ENCODE measurements around the gene SPRY4.

Gene SPRY4

DNA sequence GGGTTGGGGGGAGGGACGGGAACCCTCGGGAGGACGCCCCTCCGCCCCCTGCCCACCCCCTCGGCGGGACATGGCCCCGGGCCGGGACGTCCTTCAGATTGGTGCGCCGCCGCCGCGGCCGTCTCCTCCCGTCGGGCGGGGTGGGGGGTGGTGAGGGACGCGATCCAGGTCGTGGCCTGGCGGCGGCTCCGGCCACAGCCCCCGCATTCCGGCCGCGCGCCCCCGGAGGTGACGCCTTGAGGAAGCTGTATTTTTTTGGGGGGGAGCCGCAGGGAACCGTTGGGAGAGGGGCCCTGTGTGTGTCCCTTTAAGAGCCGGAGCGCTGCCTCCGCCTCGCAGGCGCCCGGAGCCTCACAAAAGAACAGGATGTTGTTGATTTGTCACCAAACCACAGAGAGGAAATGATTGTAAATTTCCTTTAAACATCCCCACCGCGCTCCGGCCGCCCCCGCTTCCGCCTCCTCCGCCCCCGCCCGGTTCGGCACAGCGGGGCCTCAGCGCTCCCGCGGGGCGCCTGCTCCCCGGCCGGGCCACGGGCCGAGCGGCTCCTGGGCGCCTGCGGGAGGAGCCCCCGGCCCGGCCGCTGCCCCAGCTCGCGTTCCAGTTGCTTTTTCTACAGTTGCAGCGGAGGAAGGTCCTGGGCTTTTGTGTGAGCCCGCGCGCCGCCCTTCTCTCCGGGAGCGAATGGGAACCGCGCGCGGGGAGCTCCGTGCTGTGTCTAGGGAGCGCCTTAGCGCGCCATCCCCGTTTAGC is 32.1 kb upstream of the SPRY4 start:
- Histone ChIP-seq H2BK120ac (ENCODE audit: low read depth, low read length) (peak overlapping the region; percentile 99), H3K4me1 (ENCODE audit: control insufficient read depth, insufficient read depth, low read depth, low read length) (peaks cover 6% of the 10 kb centered on the region), H3K36me3 (ENCODE audit: control insufficient read depth in 1 of 2, insufficient read depth in 2 of 2, low read depth in 1 of 2, low read length in 2 of 2) (peaks cover 0 to 3% of the 10 kb centered on the region in 2 experiments), H3K18ac (ENCODE audit: low read depth in 1 of 2, low read length in 2 of 2) (peak overlapping the region; percentile 95 to 96), H3K9ac (ENCODE audit: low read length) (peak overlapping the region; percentile 93), H2AK5ac (ENCODE audit: low read length, severe bottlenecking) (no peak overlapping the region), H3K27me3 (ENCODE audit: control insufficient read depth in 1 of 2, insufficient read depth in 1 of 2, low read length in 2 of 2) (no peaks in the 10 kb centered on the region), H2BK15ac (ENCODE audit: low read depth, poor library complexity, severe bottlenecking) (peak overlapping the region; percentile 94), H3K23ac (ENCODE audit: low read length in 2 of 2) (no peak overlapping the region), H3K27ac (ENCODE audit: low read length, poor library complexity, severe bottlenecking) (peak overlapping the region; percentile 93), H3K79me1 (replicated peaks; ENCODE audit: low read length, poor library complexity, severe bottlenecking) (peaks cover 11% of the 10 kb centered on the region), H4K91ac (ENCODE audit: low read length) (peak overlapping the region; percentile 92), H4K8ac (ENCODE audit: low read length) (peak overlapping the region; percentile 98), H2AFZ (ENCODE audit: low read depth, low read length) (no peak overlapping the region), H3K4me3 (ENCODE audit: insufficient read depth in 1 of 2, low read depth in 1 of 2, low read length in 2 of 2) (peak overlapping the region; percentile 63 to 84), H2BK5ac (ENCODE audit: low read depth, low read length, poor library complexity, severe bottlenecking) (peak overlapping the region; percentile 99), H3K14ac (ENCODE audit: low read length in 2 of 2) (peak overlapping the region in 1 of 2 experiments; percentile 91), H3K9me3 (ENCODE audit: control insufficient read depth, low read length) (peaks cover 5% of the 10 kb centered on the region), H3K4ac (ENCODE audit: low read depth in 1 of 2, low read length in 2 of 2) (peak overlapping the region; percentile 98 to 99), H2BK12ac (ENCODE audit: low read length in 2 of 2) (peak overlapping the region; percentile 90 to 95), H3K4me2 (ENCODE audit: low read length, poor library complexity, severe bottlenecking) (peak overlapping the region; percentile 76)
- DNase-seq: peak; percentile 98
- WGBS: 1% methylated on average over 59 of the region's 82 CpGs

DNA sequence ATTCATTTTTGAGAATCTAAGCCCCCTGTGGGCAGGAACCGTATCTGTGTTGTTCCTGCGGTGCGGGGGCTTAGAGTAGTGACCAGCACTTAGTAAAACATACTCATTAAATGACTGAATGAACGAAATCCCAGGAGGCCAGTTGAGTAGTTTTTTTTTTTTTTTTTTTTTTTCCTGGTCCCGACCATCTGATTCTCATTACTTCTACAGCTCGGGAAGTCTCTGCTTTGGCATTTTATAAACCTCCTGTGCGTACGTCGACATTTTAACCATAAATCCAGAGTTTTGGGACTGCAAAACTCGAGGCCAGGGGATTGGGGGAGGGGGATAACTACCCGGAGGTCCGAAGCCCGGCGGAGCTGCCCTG is 31.5 kb upstream of the SPRY4 start:
- Histone ChIP-seq H4K91ac (ENCODE audit: low read length) (peak overlapping the region; percentile 92), H3K14ac (ENCODE audit: low read length in 2 of 2) (no peak overlapping the region), H3K36me3 (ENCODE audit: control insufficient read depth in 1 of 2, insufficient read depth in 2 of 2, low read depth in 1 of 2, low read length in 2 of 2) (peaks cover 0 to 3% of the 10 kb centered on the region in 2 experiments), H2BK5ac (ENCODE audit: low read depth, low read length, poor library complexity, severe bottlenecking) (peak overlapping the region; percentile 99), H2AK5ac (ENCODE audit: low read length, severe bottlenecking) (no peak overlapping the region), H3K23ac (ENCODE audit: low read length in 2 of 2) (no peak overlapping the region), H3K9me3 (ENCODE audit: control insufficient read depth, low read length) (peaks cover 5% of the 10 kb centered on the region), H3K4me1 (ENCODE audit: control insufficient read depth, insufficient read depth, low read depth, low read length) (peaks cover 6% of the 10 kb centered on the region), H3K4me3 (ENCODE audit: insufficient read depth in 1 of 2, low read depth in 1 of 2, low read length in 2 of 2) (peak overlapping the region; percentile 63 to 84), H2BK12ac (ENCODE audit: low read length in 2 of 2) (peak overlapping the region in 1 of 2 experiments; percentile 51), H2BK120ac (ENCODE audit: low read depth, low read length) (peak overlapping the region; percentile 99), H3K4me2 (ENCODE audit: low read length, poor library complexity, severe bottlenecking) (peak overlapping the region; percentile 56), H3K4ac (ENCODE audit: low read depth in 1 of 2, low read length in 2 of 2) (peak overlapping the region; percentile 19 to 95), H3K27me3 (ENCODE audit: control insufficient read depth in 1 of 2, insufficient read depth in 1 of 2, low read length in 2 of 2) (no peaks in the 10 kb centered on the region), H2BK15ac (ENCODE audit: low read depth, poor library complexity, severe bottlenecking) (no peak overlapping the region), H2AFZ (ENCODE audit: low read depth, low read length) (no peak overlapping the region), H3K27ac (ENCODE audit: low read length, poor library complexity, severe bottlenecking) (peak overlapping the region; percentile 92), H3K18ac (ENCODE audit: low read depth in 1 of 2, low read length in 2 of 2) (peak overlapping the region; percentile 86 to 89), H3K9ac (ENCODE audit: low read length) (peak overlapping the region; percentile 93), H3K79me1 (replicated peaks; ENCODE audit: low read length, poor library complexity, severe bottlenecking) (peaks cover 11% of the 10 kb centered on the region), H4K8ac (ENCODE audit: low read length) (peak overlapping the region; percentile 85)
- peak; percentile 93 for DNase-seq
- 0% methylated on average over 8 of the region's 14 CpGs for WGBS

DNA sequence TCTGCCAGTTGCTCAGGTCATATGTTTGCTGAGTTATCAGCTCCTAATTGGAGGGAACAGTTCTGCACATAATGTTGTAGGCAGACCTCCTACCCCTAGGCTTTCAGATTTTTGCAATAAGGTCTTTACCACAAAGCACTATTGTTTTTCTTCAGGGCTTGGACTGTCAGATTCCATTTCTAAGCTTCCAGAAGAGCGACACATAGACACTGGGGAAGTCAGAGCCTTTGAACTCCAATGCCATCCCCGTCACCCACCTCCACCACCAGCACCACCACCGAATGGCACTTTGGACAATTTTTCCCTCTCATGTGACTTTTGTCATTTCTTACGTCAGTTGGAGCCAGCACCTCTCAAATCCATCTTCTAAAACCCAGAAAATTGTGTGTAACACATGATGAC is 28.3 kb upstream of the SPRY4 start:
- H2BK12ac ChIP-seq (ENCODE audit: low read length in 2 of 2): peak overlapping the region in 1 of 2 experiments; percentile 76
- peaks cover 5% of the 10 kb centered on the region for H3K9me3 ChIP-seq (ENCODE audit: control insufficient read depth, low read length)
- H3K4me3 ChIP-seq (ENCODE audit: insufficient read depth in 1 of 2, low read depth in 1 of 2, low read length in 2 of 2): no peak overlapping the region
- no peak overlapping the region for H3K14ac ChIP-seq (ENCODE audit: low read length in 2 of 2)
- no peaks in the 10 kb centered on the region for H3K27me3 ChIP-seq (ENCODE audit: control insufficient read depth in 1 of 2, insufficient read depth in 1 of 2, low read length in 2 of 2)
- H2AFZ ChIP-seq (ENCODE audit: low read depth, low read length): no peak overlapping the region
- no peak overlapping the region for H3K18ac ChIP-seq (ENCODE audit: low read depth in 1 of 2, low read length in 2 of 2)
- no peak overlapping the region for H2BK120ac ChIP-seq (ENCODE audit: low read depth, low read length)
- no peak overlapping the region for H2BK5ac ChIP-seq (ENCODE audit: low read depth, low read length, poor library complexity, severe bottlenecking)
- peaks cover 0 to 3% of the 10 kb centered on the region in 2 experiments for H3K36me3 ChIP-seq (ENCODE audit: control insufficient read depth in 1 of 2, insufficient read depth in 2 of 2, low read depth in 1 of 2, low read length in 2 of 2)
- no peak overlapping the region for H3K27ac ChIP-seq (ENCODE audit: low read length, poor library complexity, severe bottlenecking)
- H3K4me2 ChIP-seq (ENCODE audit: low read length, poor library complexity, severe bottlenecking): no peak overlapping the region
- H4K91ac ChIP-seq (ENCODE audit: low read length): no peak overlapping the region
- H3K23ac ChIP-seq (ENCODE audit: low read length in 2 of 2): no peak overlapping the region
- peaks cover 6% of the 10 kb centered on the region for H3K4me1 ChIP-seq (ENCODE audit: control insufficient read depth, insufficient read depth, low read depth, low read length)
- DNase-seq: no peak
- H2AK5ac ChIP-seq (ENCODE audit: low read length, severe bottlenecking): no peak overlapping the region
- no peak overlapping the region for H3K9ac ChIP-seq (ENCODE audit: low read length)
- peak overlapping the region in 1 of 2 experiments; percentile 44 for H3K4ac ChIP-seq (ENCODE audit: low read depth in 1 of 2, low read length in 2 of 2)
- H4K8ac ChIP-seq (ENCODE audit: low read length): no peak overlapping the region
- WGBS: 80% methylated on average over 4 of the region's 4 CpGs
- H2BK15ac ChIP-seq (ENCODE audit: low read depth, poor library complexity, severe bottlenecking): no peak overlapping the region
- H3K79me1 ChIP-seq (replicated peaks; ENCODE audit: low read length, poor library complexity, severe bottlenecking): peaks cover 1% of the 10 kb centered on the region

DNA sequence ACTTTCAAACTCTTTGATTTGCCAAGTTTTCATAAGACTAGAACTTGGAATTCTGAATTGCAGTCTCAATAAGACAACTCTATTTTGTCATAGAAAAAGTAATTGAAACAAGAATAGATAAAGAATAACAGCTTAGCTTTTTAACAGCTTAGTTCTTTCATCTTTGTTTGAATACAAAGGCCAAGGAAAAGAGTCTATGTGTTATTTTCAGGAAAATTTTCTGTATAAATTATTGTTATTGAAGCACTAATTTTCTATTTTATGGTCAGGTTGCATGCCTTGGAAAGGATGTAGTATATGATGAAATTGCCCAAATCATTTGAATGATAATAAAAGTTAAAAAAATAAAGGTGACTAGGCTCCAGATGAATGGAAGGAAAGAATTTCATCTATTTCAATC is 25.2 kb upstream of the SPRY4 start:
- H3K27ac ChIP-seq (ENCODE audit: low read length, poor library complexity, severe bottlenecking): no peak overlapping the region
- no peaks in the 10 kb centered on the region for H3K27me3 ChIP-seq (ENCODE audit: control insufficient read depth in 1 of 2, insufficient read depth in 1 of 2, low read length in 2 of 2)
- H3K4ac ChIP-seq (ENCODE audit: low read depth in 1 of 2, low read length in 2 of 2): no peak overlapping the region
- peaks cover 0 to 22% of the 10 kb centered on the region in 2 experiments for H3K36me3 ChIP-seq (ENCODE audit: control insufficient read depth in 1 of 2, insufficient read depth in 2 of 2, low read depth in 1 of 2, low read length in 2 of 2)
- no peak overlapping the region for H3K18ac ChIP-seq (ENCODE audit: low read depth in 1 of 2, low read length in 2 of 2)
- H3K14ac ChIP-seq (ENCODE audit: low read length in 2 of 2): no peak overlapping the region
- no peak overlapping the region for H3K9ac ChIP-seq (ENCODE audit: low read length)
- no peak for DNase-seq
- H3K4me2 ChIP-seq (ENCODE audit: low read length, poor library complexity, severe bottlenecking): no peak overlapping the region
- H3K4me3 ChIP-seq (ENCODE audit: insufficient read depth in 1 of 2, low read depth in 1 of 2, low read length in 2 of 2): no peak overlapping the region
- no peak overlapping the region for H2AFZ ChIP-seq (ENCODE audit: low read depth, low read length)
- no peak overlapping the region for H4K8ac ChIP-seq (ENCODE audit: low read length)
- H3K23ac ChIP-seq (ENCODE audit: low read length in 2 of 2): no peak overlapping the region
- no peak overlapping the region for H2BK5ac ChIP-seq (ENCODE audit: low read depth, low read length, poor library complexity, severe bottlenecking)
- no peak overlapping the region for H2BK12ac ChIP-seq (ENCODE audit: low read length in 2 of 2)
- H4K91ac ChIP-seq (ENCODE audit: low read length): no peak overlapping the region
- no peak overlapping the region for H2BK120ac ChIP-seq (ENCODE audit: low read depth, low read length)
- no peaks in the 10 kb centered on the region for H3K4me1 ChIP-seq (ENCODE audit: control insufficient read depth, insufficient read depth, low read depth, low read length)
- peaks cover 1% of the 10 kb centered on the region for H3K79me1 ChIP-seq (replicated peaks; ENCODE audit: low read length, poor library complexity, severe bottlenecking)
- H3K9me3 ChIP-seq (ENCODE audit: control insufficient read depth, low read length): peaks cover 17% of the 10 kb centered on the region
- H2AK5ac ChIP-seq (ENCODE audit: low read length, severe bottlenecking): no peak overlapping the region
- H2BK15ac ChIP-seq (ENCODE audit: low read depth, poor library complexity, severe bottlenecking): no peak overlapping the region
